Suppressor macrophage treated with lipopolysaccharide for 4 hours (primary cell): ENCODE data around the gene GPC6.
"Not testable (repeated sequence)": the region's sequence is repeated elsewhere in the genome, so short reads cannot be mapped to it uniquely, and the experiment has no call there.

Source experiments
- DNase-seq: peaks from one replicate; pipeline ENCODE4 v3.0.0-alpha.2; 2020

Gene GPC6

GRCh38 chr13:93226623-93227279, at the start of gene GPC6:
Gene GPC6, plus strand, starts transcription at chr13:93226807.
- no peak for DNase-seq

GRCh38 chr13:93180356-93180969, 46.1 kb upstream of the GPC6 start:
- DNase-seq, result no peak

- no peak for DNase-seq
These were observed 44.2 kb upstream of the GPC6 start for GRCh38 chr13:93182406-93182805.

GRCh38 chr13:93183302-93183701, 43.3 kb upstream of the GPC6 start:
- no peak for DNase-seq

GRCh38 chr13:93190006-93190405, 36.6 kb upstream of the GPC6 start:
- DNase-seq, result no peak

- no peak for DNase-seq
These were observed 32.9 kb upstream of the GPC6 start for GRCh38 chr13:93193682-93194081.

GRCh38 chr13:93199856-93200255, 26.8 kb upstream of the GPC6 start:
- no peak for DNase-seq

GRCh38 chr13:93200626-93201025, 26.0 kb upstream of the GPC6 start:
- DNase-seq, result no peak

- no peak for DNase-seq
These were observed 24.5 kb upstream of the GPC6 start for GRCh38 chr13:93201992-93202558.

GRCh38 chr13:93206778-93207392, 19.7 kb upstream of the GPC6 start:
- not testable (repeated sequence) for DNase-seq

- DNase-seq, result no peak
These were observed 10.5 kb upstream of the GPC6 start for GRCh38 chr13:93216122-93216521.

GRCh38 chr13:93217721-93218261, 8.8 kb upstream of the GPC6 start:
- DNase-seq, result no peak

- no peak for DNase-seq
These were observed 8.0 kb upstream of the GPC6 start for GRCh38 chr13:93218583-93218982.

- DNase-seq, result no peak
These were observed 6.5 kb upstream of the GPC6 start for GRCh38 chr13:93220073-93220472.

- DNase-seq, result no peak
These were observed 3.6 kb upstream of the GPC6 start for GRCh38 chr13:93222976-93223375.

GRCh38 chr13:93224535-93224934, 2.1 kb upstream of the GPC6 start:
- no peak for DNase-seq

- no peak for DNase-seq
These were observed 997 bp upstream of the GPC6 start for GRCh38 chr13:93225610-93226009.

GRCh38 chr13:93226065-93226622, 463 bp upstream of the GPC6 start:
- no peak for DNase-seq

- no peak for DNase-seq
These were observed 772 bp downstream of the GPC6 start for GRCh38 chr13:93227280-93227877.

- no peak for DNase-seq
These were observed 1.5 kb downstream of the GPC6 start for GRCh38 chr13:93227878-93228642.

GRCh38 chr13:93228643-93228937, 2.0 kb downstream of the GPC6 start:
- no peak for DNase-seq

- DNase-seq, result no peak
These were observed 3.8 kb downstream of the GPC6 start for GRCh38 chr13:93230261-93230855.
